Fibroblast of mammary gland (primary cell): ENCODE results near the gene PARP11.

Experiments
- DNase-seq: peaks from one replicate; pipeline ENCODE4 v3.0.0-alpha.2; 2010; ENCODE audit warnings: low read depth
- H3K4me3 ChIP-seq: 2 replicates; pipeline ENCODE4 v1.5.1; 2011; ENCODE audit warnings: low read depth, mild to moderate bottlenecking, low read length, moderate library complexity; ENCODE audit not compliant: control insufficient read depth
- CTCF ChIP-seq: conservative IDR thresholded peaks from 2 replicates; pipeline ENCODE4 v1.5.1; 2011; ENCODE audit warnings: low read depth, low read length, inconsistent platforms; ENCODE audit not compliant: control insufficient read depth, insufficient read depth

The PARP11 gene

DNA sequence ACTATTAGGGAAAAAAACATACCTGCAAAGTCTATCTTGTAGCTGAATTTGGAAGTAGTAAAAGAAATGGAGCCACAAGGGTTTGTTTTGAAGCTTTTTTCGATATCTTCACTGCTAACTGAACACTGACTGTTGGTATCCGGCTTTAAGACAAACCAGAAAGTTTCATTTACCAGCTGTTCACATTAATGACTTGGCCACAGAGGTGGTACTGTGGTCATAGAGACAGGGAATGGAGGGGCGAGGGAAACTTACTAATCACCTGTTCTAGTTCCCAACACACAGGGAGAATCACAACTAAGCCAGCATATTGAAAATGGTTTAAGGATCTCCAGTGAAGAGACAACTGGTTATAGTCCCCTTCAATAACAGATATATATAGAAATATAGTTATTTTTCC, 44.3 kb downstream of the PARP11 start:
- no peak for TF ChIP-seq CTCF
- DNase-seq = no peak
- H3K4me3 ChIP-seq = no peak overlapping the region

DNA sequence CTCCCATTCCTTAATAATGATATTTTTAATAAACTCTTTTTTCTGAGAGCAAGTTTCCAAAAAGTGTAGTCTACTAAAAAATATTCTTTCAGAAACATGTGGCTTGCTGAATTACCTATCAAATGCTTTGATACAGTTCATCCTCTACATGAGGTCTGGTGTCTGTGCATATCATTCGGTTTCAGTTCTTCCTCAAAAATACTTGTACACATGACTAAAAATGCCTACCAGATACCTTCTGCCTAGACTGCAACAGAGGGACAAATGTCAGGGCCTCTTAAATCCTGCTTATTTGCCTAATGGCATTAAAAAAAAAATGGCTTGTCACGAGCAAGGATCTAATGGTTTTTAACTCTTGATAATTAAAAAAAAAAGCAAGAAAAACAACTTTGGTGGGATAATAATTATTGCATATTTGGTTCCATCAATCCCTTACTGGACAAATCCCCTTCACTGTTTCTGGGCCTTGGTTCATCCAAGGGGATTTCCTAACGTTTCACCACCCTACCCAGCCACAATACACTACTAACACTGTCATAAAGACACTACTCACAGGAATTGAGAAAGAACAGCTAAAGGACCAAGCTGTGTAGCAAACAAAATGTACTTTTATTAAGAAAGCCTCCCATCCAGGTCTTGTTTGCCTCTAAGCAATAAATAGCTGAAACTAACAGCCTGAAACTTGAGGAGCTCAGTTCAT, 45.7 kb downstream of the PARP11 start:
- no peak for TF ChIP-seq CTCF
- DNase-seq = no peak
- no peak overlapping the region for H3K4me3 ChIP-seq

DNA sequence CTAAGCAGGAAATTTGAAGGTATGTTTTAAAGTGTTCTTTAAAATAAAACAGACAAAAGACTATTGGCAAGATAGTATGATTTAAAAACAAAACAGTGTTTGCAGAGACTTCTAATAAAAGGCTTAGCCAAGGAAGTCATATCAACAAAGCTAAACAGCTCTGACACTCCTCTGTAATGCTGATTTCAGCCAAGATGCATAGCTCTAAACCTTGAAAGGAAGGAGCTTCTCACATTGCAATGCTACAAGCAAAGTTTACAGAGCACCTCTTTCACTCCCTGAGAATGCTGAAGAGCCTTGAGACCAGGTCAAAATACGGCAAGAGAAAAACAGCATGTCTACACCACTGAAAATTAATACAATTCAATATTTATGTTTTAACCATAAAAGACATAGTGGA, 51.8 kb downstream of the PARP11 start:
- no peak overlapping the region for H3K4me3 ChIP-seq
- TF ChIP-seq CTCF = no peak
- no peak for DNase-seq

DNA sequence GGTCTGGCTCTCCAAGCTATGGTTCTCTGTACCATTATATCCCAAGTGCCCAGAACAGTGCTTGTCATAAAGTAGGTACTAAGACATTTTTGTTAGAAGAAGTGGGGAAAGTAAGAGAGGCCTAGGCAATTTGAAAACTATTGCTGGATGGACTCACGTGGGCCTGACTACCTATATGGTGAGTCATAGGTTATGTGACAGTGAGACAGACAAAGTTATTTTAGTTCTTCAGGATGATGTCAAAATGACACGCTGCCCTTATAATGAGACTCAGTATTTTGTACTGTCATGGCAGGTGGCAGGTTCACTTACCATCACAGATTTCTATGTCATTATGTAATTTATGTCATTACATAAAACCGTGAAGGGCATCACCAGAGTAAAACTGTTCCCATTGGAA, 53.1 kb downstream of the PARP11 start:
- H3K4me3 ChIP-seq = no peak overlapping the region
- TF ChIP-seq CTCF = no peak
- peak; percentile 50 for DNase-seq

DNA sequence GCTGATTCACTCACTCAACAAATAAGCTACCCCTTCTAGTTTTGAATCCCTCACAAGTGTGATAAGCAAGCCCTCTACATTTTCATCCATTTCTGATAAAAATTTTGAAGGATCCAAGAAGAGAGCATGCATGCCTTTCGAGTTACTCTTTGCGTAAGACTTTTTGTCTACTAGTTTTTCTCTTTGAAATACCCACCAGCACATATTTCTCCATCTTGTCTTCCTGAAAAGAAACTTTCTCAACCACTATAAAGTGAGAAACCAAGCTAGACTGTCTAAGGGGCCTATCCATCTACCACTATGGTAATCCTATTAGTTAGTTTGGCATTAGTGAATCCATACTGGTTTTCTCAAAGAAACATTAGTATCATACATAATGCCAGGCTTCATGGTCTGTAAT, 56.9 kb downstream of the PARP11 start:
- no peak for TF ChIP-seq CTCF
- no peak for DNase-seq
- no peak overlapping the region for H3K4me3 ChIP-seq

DNA sequence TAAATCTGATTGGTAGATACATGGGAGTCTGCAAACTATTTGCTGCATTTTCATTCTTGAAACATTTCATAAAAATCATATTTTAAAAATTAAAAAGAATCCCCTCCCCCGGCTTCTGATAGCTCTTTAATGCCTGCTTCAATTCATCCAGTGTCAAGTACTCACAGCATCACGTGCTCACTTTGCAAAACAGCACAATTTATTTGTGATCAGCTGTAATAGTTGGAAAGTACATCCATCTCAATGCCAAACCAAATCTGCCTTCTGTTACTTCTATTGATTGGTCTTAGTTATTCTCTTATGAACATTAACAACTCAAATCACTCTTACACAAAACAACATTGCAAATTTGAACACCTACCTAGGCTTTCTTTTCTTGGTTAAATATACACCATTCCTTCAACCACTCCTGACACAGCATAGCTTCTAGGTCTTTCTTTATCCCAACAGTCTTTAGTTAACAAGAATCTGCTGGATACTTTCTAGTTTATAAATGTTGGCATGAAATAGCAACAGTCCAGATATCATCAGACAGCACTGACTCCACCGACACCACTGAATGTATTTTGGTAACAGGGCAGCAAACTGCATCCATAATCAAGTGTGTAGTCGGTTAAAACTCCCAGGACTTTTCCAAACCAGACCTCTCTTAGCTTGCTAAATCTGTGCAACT, 58.0 kb downstream of the PARP11 start:
- no peak for DNase-seq
- TF ChIP-seq CTCF = no peak
- H3K4me3 ChIP-seq = no peak overlapping the region

GRCh38 chr12:3810540-3810939, 62.7 kb downstream of the PARP11 start:
- TF ChIP-seq CTCF = no peak
- H3K4me3 ChIP-seq = no peak overlapping the region
- no peak for DNase-seq
